ENCODE results near the gene ELL3.

The ELL3 gene

DNA sequence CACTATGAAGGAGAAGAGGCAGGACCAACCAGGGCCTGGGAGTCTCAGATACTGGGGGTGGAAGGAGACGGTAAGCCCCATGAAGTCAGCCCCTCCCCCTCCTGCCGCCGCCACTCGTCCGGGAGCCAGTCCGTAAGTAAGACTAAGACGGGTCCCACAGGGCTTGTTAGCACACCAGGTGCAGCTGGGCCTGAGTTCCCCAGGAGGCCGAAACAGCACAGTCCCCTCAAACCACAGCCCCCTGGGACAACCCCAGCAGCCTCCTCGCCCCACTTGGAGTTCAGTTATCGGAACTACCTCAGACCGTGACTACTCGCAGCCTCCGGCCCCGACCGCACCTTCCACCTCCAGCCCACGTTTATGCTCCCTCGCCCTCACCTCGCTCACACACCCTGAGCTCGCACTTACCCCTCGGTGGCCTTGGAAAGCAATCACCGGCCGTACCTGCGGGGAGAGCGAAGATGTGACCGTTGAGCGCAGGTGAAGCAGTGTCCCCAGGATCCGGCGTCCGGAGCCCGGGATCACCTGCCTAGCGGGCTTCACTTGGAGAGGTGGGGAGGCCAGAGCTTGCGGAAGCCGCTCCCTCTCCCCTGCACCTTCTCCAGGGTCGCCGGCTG is 557 bp downstream of the ELL3 start:
- ATAC-seq (ENCODE audit: insufficient read depth, low read depth) (peak; percentile 39), DNase-seq (peak; percentile 69)
- Histone ChIP-seq H3K4me3 (ENCODE audit: low read depth in 1 of 2, low read length in 2 of 2) (peak overlapping the region in 1 of 2 experiments; percentile 85; a peak in 2 of 4 replicates), H3K36me3 (ENCODE audit: insufficient read depth, low read length) (peaks cover 20% of the 10 kb centered on the region), H3K4me1 (ENCODE audit: insufficient read depth, low read length) (peaks cover 24% of the 10 kb centered on the region), H3K79me2 (ENCODE audit: insufficient read depth, low read length) (0 out of 2 replicates have a peak, but pooled peaks cover 3% of the 10 kb centered on the region), H3K4me2 (ENCODE audit: insufficient read depth, low read length) (peak overlapping the region; percentile 97), H3K27me3 (ENCODE audit: insufficient read depth, low read length, poor library complexity) (no peaks in the 10 kb centered on the region), H3K9ac (ENCODE audit: low read depth, low read length) (peak overlapping the region; percentile 84), H3K27ac (ENCODE audit: low read length) (peak overlapping the region; percentile 49), H4K20me1 (ENCODE audit: insufficient read depth, low read length) (no peaks in the 10 kb centered on the region), H2AFZ (ENCODE audit: low read depth, low read length) (peak overlapping the region; percentile 98), H3K9me3 (ENCODE audit: insufficient read depth, low read length, severe bottlenecking) (no peaks in the 10 kb centered on the region)
- TF ChIP-seq EZH2 (IDR thresholded peaks at IDR 0.05; ENCODE audit: borderline replicate concordance, low read depth, low read length, severe bottlenecking), result no peak
- TF ChIP-seq, protein P1, sequence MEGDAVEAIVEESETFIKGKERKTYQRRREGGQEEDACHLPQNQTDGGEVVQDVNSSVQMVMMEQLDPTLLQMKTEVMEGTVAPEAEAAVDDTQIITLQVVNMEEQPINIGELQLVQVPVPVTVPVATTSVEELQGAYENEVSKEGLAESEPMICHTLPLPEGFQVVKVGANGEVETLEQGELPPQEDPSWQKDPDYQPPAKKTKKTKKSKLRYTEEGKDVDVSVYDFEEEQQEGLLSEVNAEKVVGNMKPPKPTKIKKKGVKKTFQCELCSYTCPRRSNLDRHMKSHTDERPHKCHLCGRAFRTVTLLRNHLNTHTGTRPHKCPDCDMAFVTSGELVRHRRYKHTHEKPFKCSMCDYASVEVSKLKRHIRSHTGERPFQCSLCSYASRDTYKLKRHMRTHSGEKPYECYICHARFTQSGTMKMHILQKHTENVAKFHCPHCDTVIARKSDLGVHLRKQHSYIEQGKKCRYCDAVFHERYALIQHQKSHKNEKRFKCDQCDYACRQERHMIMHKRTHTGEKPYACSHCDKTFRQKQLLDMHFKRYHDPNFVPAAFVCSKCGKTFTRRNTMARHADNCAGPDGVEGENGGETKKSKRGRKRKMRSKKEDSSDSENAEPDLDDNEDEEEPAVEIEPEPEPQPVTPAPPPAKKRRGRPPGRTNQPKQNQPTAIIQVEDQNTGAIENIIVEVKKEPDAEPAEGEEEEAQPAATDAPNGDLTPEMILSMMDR (IDR thresholded peaks at IDR 0.05; ENCODE audit: borderline replicate concordance, extremely low read depth, low read length, poor library complexity, severe bottlenecking), result no peak

DNA sequence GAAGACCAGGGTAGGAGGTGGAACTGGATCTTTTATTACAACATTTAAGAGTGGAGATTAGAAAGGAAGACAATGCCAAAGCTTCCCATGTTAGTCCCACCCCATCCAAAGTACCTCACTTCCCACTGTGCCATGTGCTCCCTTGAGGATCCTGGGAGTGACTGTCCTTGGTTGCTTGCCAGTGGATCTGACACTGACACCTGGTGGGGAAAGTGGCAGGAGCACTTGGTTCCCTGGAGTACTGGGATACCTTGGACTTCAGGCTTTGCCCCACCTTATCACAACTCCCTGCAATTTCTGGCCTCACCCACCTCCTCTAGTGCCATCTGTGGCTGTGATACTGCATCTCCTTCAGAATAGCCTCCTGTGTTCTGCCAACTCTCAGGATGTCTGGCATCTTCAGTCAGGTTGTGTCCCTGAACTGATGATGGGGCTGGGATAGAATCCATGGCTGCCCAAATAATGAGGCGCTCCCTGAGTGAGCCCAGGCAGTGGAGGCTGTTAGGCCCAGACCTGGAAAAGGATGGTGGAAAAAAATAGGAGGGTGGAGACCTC is 1.3 kb downstream of the ELL3 start:
- TF ChIP-seq, protein P1 (IDR thresholded peaks at IDR 0.05; ENCODE audit: borderline replicate concordance, extremely low read depth, low read length, poor library complexity, severe bottlenecking), result peak; percentile 40
- TF ChIP-seq EZH2 (IDR thresholded peaks at IDR 0.05; ENCODE audit: borderline replicate concordance, low read depth, low read length, severe bottlenecking), result no peak
- Histone ChIP-seq H3K36me3 (ENCODE audit: insufficient read depth, low read length) (peaks cover 27% of the 10 kb centered on the region), H3K79me2 (ENCODE audit: insufficient read depth, low read length) (0 out of 2 replicates have a peak, but pooled peaks cover 3% of the 10 kb centered on the region), H3K9me3 (ENCODE audit: insufficient read depth, low read length, severe bottlenecking) (no peaks in the 10 kb centered on the region), H3K9ac (ENCODE audit: low read depth, low read length) (no peak overlapping the region), H2AFZ (ENCODE audit: low read depth, low read length) (no peak overlapping the region), H3K4me1 (ENCODE audit: insufficient read depth, low read length) (peaks cover 24% of the 10 kb centered on the region), H3K27me3 (ENCODE audit: insufficient read depth, low read length, poor library complexity) (no peaks in the 10 kb centered on the region), H3K4me3 (ENCODE audit: low read depth in 1 of 2, low read length in 2 of 2) (no peak overlapping the region), H3K4me2 (ENCODE audit: insufficient read depth, low read length) (no peak overlapping the region), H3K27ac (ENCODE audit: low read length) (no peak overlapping the region), H4K20me1 (ENCODE audit: insufficient read depth, low read length) (no peaks in the 10 kb centered on the region)
- no peak for ATAC-seq (ENCODE audit: insufficient read depth, low read depth)
- DNase-seq, result no peak

DNA sequence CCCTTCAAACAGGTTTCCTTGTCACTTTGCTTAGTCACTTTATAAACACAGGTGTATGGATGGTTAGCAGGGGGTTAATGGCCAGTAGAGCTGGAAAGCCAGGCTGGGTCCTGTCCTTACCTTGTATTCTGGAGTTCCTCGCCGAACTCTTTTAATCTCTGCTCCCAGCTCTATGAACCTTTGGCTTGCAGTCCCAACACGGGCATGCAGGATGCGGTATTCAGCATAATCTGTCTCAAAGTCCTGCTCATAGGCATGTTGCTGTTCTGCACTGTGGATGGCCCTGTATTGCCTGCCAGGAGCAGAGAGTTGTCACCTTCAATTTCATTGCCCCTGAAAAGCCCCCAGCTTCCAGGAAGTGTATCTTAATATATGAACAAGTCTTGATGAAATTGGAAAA is 2.7 kb downstream of the ELL3 start:
- no peak overlapping the region for H3K4me2 ChIP-seq (ENCODE audit: insufficient read depth, low read length)
- no peak overlapping the region for H3K4me3 ChIP-seq (ENCODE audit: low read depth in 1 of 2, low read length in 2 of 2)
- H3K9ac ChIP-seq (ENCODE audit: low read depth, low read length), result no peak overlapping the region
- ATAC-seq (ENCODE audit: insufficient read depth, low read depth), result no peak
- H3K27me3 ChIP-seq (ENCODE audit: insufficient read depth, low read length, poor library complexity), result no peaks in the 10 kb centered on the region
- no peak for DNase-seq
- peaks cover 24% of the 10 kb centered on the region for H3K4me1 ChIP-seq (ENCODE audit: insufficient read depth, low read length)
- H3K9me3 ChIP-seq (ENCODE audit: insufficient read depth, low read length, severe bottlenecking), result no peaks in the 10 kb centered on the region
- H2AFZ ChIP-seq (ENCODE audit: low read depth, low read length), result no peak overlapping the region
- peaks cover 40% of the 10 kb centered on the region for H3K36me3 ChIP-seq (ENCODE audit: insufficient read depth, low read length)
- no peaks in the 10 kb centered on the region for H4K20me1 ChIP-seq (ENCODE audit: insufficient read depth, low read length)
- TF ChIP-seq, protein P1 (IDR thresholded peaks at IDR 0.05; ENCODE audit: borderline replicate concordance, extremely low read depth, low read length, poor library complexity, severe bottlenecking), result no peak
- TF ChIP-seq EZH2 (IDR thresholded peaks at IDR 0.05; ENCODE audit: borderline replicate concordance, low read depth, low read length, severe bottlenecking), result no peak
- H3K79me2 ChIP-seq (ENCODE audit: insufficient read depth, low read length), result 0 out of 2 replicates have a peak, but pooled peaks cover 3% of the 10 kb centered on the region
- no peak overlapping the region for H3K27ac ChIP-seq (ENCODE audit: low read length)
